Retina (tissue), 1 donor: ENCODE data around the gene PCDHA12.
"Not testable (repeated sequence)": the region's sequence is repeated elsewhere in the genome, so short reads cannot be mapped to it uniquely, and the experiment has no call there.

ENCODE experiments used
- DNase-seq: peaks from one replicate; pipeline ENCODE4 v3.0.0-alpha.2; 2016

The PCDHA12 gene

DNA sequence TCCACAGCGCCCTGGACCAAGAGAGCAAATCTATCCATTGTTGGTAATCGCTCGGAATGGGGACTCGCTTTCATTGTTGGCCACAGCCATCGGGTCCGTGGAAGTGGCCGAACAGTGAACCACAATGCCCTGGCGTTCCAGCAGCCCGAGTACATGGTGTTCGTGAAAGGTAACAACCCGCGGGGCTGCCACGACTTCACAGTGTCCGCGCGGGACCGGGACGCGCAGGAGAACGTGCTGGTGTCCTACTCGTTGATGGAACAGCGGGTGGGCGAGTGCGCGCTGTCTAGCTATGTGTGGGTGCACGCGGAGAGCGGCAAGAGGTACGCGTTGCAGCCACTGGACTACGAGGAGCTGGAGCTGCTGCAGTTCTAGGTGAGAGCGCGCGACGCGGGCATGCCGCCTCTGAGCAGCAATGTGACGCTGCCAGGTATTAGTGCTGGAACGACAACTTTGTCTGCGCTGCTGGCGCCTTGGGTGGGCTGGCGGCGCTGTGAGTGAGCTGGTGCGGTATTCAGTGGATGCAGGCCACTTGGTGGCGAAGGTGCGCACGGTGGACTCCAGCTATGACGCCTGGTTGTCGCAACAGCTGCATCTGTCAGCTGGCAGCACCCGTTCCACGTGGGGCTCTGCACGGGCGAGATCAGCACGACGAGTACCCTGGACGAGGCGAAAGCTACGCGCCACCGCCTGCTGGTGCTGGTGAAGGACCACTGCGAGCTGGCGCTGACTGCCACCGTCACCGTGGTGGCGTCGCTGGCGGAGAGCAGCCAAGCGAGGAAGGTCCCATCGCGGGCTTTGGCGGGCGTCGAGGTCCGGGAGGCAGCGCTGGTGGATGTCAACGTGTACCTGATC is 12.4 kb upstream of the PCDHA12 start:
- no peak for DNase-seq

DNA sequence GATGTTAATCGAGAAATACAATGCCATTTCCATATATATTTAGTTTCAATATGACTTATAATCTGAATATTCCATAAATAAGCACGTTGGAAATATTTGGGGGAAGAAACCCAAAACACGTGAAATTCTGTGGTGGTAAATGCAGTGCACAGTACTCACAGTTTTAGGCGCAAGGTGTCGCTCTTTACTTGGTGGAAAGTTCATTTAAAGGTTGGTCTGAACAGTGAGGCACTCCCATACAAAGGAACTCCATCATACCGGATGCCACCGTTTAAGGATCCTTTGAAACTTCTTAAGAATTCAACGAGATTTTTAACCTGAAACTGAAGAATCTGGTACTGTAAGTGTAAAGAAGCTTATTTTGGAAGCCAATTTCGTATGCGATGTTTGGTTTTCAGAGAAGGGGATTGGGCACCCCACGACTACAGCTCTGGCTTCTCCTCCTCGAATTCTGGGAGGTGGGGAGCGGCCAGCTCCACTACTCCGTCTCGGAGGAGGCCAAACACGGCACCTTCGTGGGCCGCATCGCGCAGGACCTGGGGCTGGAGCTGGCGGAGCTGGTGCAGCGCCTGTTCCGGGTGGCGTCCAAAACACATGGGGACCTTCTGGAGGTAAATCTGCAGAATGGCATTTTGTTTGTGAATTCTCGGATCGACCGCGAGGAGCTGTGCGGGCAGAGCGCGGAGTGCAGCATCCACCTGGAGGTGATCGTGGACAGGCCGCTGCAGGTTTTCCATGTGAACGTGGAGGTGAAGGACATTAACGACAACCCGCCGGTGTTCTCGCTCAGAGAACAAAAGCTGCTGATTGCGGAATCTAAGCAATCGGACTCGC is 6.2 kb upstream of the PCDHA12 start, which contains the start of gene PCDHA11:
TSS of gene PCDHA11 (plus strand) at position 237 of the 834 bp plus-strand sequence. CDS start at position 384, 147 bp downstream.
- DNase-seq, result peak; percentile 24

DNA sequence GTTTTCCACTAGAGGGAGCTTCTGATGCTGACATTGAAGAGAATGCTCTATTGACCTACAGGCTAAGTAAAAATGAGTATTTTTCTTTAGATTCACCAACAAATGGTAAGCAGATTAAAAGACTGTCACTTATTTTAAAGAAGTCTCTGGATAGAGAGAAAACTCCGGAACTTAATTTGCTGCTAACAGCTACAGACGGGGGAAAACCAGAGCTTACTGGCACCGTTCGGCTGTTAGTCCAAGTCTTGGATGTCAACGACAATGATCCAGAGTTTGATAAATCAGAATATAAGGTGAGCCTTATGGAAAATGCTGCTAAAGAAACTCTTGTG is 5.6 kb upstream of the PCDHA12 start:
- DNase-seq, result no peak

DNA sequence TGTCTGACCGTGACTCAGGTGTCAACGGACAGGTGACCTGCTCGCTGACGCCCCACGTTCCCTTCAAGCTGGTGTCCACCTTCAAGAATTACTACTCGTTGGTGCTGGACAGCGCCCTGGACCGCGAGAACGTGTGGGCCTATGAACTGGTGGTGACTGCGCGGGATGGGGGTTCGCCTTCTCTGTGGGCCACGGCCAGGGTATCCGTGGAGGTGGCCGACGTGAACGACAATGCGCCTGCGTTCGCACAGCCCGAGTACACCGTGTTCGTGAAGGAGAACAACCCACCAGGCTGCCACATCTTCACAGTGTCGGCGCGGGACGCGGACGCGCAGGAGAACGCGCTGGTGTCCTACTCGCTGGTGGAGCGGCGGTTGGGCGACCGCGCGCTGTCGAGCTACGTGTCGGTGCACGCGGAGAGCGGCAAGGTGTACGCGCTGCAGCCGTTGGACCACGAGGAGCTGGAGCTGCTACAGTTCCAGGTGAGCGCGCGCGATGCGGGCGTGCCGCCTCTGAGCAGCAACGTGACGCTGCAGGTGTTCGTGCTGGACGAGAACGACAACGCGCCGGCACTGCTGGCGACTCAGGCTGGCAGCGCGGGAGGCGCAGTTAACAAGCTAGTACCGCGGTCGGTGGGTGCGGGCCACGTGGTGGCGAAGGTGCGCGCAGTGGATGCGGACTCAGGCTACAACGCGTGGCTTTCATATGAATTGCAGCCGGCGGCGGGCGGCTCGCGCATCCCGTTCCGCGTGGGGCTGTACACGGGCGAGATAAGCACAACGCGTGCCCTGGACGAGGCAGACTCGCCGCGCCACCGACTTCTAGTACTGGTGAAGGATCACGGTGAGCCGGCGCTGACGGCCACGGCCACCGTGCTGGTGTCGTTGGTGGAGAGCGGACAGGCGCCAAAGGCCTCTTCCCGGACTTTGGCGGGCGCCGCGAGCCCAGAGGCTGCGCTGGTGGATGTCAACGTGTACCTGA is 4.6 kb upstream of the PCDHA12 start:
- DNase-seq, result no peak

DNA sequence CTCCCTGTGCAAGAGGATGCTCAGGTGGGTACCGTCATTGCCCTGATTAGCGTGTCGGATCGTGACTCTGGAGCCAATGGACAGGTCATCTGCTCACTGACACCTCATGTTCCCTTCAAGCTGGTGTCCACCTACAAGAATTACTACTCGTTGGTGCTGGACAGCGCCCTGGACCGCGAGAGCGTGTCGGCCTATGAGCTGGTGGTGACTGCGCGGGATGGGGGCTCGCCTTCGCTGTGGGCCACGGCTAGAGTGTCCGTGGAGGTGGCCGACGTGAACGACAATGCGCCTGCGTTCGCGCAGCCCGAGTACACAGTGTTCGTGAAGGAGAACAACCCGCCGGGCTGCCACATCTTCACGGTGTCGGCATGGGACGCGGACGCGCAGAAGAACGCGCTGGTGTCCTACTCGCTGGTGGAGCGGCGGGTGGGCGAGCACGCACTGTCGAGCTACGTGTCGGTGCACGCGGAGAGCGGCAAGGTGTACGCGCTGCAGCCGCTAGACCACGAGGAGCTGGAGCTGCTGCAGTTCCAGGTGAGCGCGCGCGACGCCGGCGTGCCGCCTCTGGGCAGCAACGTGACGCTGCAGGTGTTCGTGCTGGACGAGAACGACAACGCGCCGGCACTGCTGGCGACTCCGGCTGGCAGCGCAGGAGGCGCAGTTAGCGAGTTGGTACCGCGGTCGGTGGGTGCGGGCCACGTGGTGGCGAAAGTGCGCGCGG is 1.6 kb downstream of the PCDHA12 start:
- DNase-seq, result not testable (repeated sequence)

DNA sequence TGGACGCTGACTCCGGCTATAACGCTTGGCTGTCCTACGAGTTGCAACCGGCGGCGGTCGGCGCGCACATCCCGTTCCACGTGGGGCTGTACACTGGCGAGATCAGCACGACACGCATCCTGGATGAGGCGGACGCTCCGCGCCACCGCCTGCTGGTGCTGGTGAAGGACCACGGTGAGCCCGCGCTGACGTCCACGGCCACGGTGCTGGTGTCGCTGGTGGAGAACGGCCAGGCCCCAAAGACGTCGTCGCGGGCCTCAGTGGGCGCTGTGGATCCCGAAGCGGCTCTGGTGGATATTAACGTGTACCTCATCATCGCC is 2.1 kb downstream of the PCDHA12 start:
- no peak for DNase-seq

DNA sequence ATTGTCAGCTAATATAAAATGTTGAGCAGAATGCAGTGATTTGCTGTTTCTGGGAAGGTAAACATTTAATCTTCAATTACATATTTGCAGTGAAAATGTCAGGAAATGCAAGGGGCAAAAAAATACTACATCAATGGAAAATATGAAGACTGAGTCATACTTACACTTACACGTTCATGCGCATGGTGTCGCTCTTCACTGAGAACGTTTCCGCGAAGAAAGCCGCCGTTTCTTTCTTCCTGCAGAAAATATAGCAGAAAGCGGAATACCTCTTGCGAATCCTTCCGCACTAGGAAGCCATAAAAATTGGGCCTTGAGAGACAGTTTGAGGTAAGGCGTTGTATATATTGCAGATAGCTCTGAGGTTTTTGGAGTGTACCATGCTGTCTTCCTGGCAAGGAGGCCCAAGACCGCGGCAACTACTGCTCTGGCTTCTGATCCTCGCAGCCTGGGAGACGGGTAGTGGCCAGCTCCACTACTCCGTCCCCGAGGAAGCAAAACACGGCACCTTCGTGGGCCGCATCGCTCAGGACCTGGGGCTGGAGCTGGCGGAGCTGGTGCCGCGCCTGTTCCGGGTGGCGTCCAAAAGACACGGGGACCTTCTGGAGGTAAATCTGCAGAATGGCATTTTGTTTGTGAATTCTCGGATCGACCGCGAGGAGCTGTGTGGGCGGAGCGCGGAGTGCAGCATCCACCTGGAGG is 6.9 kb downstream of the PCDHA12 start, which contains the start of gene PCDHA13:
TSS of gene PCDHA13 (plus strand) at position 236 of the 702 bp plus-strand sequence. CDS start at position 381, 145 bp downstream.
- DNase-seq, result peak; percentile 45

DNA sequence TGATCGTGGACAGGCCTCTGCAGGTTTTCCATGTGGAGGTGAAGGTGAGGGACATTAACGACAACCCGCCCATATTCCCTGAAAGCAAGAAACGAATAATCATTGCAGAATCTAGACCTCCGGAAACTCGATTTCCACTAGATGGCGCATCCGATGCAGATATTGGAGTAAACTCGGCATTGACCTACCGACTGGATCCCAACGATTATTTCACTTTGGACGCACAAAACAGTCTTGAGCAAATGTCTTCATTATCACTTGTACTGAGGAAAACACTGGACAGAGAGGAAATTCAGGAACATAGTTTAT is 7.4 kb downstream of the PCDHA12 start:
- DNase-seq, result peak; percentile 9

DNA sequence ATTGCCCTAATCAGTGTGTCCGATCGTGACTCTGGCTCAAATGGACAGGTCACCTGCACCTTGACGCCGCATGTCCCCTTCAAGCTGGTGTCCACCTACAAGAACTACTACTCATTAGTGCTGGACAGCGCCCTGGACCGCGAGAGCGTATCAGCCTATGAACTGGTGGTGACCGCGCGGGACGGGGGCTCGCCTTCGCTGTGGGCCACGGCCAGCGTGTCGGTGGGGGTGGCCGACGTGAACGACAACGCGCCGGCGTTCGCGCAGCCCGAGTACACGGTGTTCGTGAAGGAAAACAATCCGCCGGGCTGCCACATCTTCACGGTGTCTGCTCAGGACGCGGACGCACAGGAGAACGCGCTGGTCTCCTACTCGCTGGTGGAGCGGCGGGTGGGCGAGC is 8.3 kb downstream of the PCDHA12 start:
- no peak for DNase-seq

DNA sequence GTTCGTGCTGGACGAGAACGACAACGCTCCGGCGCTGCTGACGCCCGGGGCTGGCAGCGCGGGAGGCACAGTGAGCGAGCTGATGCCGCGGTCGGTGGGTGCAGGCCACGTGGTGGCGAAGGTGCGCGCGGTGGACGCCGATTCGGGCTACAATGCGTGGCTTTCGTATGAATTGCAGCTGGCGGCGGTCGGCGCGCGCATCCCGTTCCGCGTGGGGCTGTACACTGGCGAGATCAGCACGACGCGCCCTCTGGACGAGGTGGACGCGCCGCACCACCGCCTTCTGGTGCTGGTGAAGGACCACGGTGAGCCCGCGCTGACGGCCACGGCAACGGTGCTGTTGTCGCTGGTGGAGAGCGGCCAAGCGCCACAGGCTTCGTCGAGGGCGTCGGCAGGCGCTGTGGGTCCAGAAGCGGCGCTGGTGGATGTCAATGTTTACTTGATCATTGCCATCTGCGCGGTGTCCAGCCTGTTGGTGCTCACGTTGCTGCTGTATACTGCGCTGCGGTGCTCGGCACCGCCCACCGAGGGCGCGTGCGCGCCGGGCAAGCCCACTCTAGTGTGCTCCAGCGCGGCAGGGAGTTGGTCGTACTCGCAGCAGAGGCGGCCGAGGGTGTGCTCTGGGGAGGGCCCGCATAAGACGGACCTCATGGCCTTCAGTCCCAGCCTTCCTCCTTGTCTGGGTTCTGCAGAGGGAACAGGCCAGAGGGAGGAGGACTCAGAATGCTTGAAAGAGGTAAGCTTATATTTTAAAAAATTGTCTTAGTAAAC is 9.0 kb downstream of the PCDHA12 start:
- DNase-seq, result no peak

DNA sequence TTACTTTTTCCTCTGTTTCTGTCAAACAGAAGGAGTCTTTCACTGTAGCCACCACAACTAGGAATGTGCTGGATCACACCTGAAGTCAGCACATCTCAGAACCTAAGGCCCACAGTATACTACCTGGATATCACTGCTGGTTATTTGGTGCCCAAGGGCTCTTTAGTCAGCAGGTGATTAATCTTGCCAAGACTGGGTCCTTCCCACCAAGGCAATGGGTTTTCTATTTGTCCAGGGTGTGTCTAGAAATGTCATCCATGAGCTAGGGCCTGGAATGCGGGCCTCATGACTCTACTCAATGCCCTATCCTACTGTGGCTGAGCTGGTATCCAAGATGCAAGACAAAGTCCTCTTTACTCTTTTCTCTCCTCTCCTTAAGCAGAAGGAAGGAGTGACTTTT is 41.2 kb downstream of the PCDHA12 start:
- DNase-seq, result no peak

DNA sequence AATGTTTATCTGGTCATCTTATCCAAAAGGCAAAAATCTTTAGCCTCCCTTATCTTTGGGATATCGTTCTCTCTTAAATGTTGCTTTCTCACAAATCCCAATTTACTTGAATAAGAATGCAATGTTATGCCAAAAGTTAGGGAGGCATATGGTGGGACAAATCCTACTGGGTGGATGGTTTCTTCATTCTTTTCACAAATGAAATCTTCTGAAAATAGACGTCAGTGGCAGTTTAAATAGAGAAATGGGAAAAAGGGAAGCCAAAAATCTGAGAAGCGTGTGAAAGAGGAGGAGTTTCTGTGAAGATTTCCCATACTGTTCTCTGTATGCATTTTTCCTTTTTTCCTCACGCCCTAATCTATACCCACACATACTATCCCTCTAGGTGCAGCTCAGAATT is 48.5 kb downstream of the PCDHA12 start:
- DNase-seq, result no peak

DNA sequence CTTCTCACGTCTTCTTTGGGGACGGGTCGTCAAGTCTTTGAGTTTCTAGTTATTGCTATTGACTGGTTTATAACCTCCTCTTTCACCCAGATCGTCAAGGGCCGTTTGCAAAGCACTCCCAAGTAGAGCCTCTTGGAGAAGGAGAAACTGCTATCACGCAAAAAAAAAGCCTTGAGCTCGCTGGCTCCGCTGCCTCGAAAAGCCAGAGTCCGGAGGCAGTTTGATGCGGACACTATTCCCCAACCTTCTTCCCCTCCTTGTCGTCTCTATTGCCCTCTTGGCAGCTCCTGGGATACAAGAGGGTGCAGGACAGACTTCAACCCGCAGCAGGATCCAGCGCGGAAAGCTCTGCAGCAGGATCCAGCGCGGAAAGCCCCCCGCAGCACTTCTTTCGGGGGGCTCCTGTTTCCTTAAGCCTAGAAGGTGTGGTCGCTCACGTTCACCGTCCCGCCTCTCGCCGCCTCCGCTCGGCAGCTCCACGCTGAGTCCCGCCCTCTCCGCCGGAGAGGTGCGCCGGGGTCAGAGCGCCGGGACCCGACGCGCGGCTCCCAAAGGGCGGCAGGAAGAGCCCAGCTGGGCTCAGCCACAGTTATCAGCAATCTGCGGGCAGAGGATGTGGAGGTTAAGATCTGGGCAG is 50.8 kb downstream of the PCDHA12 start, which contains the start of gene PCDHAC1:
TSS of gene PCDHAC1 (plus strand) at position 494 of the 637 bp plus-strand sequence. CDS start 594 bp downstream, outside the sequence.
- DNase-seq, result no peak

DNA sequence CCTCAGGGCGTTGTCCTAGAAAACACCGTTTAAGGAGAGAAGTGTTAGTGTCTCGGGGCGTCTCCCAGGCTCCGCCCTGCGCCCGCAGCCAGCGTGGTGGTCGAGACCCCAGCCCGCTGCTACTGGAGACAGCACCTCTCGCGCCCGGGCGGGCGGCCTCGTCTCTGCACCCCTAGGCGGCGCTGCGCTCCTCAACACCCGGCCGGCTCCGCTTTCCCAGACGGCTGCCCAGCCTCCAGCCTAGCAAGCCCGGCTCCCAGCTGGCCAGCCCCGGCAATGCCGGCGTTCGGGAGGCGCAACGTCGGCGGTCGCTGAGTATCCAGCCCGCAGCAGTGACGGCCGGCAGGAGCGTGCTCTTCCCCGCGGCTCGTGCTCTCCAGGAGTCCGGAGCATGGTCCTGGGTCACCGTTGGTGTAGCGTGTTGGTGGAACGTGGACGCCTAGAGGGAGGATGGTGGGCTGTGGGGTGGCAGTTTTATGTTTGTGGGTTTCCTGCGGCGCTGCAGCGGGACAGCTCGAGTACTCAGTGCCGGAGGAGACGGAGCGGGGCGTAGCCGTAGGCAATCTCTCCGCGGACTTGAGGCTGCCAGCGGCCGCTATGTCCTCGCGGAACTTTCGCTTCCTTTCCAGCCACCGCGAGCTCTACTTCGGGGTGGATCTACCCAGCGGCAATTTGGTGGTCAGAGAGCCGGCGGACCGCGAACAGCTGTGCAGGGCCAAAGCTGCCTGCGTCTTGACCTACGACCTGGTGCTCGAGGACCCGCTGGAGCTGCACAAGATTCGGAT is 51.5 kb downstream of the PCDHA12 start:
- DNase-seq, result peak; percentile 98

DNA sequence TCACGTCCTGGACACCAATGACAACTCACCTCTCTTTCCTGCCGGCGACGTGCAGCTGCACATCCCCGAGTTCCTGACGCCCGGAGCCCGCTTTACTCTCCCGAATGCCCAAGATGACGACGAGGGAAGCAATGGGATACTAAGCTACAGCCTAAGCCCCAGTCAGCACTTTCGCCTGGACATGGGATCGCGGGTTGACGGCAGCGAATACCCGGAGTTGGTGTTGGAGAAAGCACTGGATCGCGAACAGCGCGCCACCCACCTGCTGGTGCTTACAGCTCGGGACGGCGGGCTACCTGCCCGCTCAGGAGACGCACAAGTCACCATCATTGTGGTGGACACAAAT is 52.1 kb downstream of the PCDHA12 start:
- DNase-seq, result no peak
